ENCODE measurements around the gene CLCF1.
A peak's percentile ranks its signal among the peaks of the same experiment; 100 is the strongest.
"Not testable (repeated sequence)": the region's sequence is repeated elsewhere in the genome, so short reads cannot be mapped to it uniquely, and the experiment has no call there.

The CLCF1 gene

DNA sequence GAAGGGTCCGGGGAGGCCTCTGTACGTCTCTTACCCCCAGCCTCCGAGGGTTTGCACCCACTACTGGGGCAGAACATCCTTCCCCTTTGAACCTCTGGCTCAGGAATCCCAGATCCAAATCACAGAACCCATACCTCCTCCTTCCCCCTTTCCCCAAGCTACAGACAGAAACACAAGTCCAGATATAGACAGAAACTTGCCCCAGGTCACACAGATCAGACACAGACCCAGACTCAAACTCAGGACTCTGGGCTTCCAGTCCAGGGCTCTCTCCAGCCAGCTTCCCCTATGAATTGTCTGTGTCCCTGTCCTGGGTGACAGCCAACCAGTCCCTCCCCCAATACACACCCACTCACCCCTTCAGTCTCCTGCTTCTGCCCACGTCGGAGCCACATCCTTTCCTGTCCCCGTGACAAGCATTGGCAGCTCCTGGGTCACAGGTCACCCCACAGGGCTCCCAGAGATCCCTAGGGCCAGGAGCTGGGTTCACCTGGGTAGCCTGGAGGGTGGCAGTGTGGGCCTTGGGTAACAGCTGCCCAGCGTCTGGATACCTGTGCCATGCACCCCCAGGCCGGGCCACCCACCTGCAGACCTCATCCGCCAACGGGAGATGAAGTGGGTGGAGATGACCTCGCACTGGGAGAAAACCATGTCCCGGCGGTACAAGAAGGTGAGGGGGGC, 31.3 kb upstream of the CLCF1 start:
- H3K4me3 ChIP-seq (ENCODE audit: control insufficient read depth, low read depth, low read length) = no peak overlapping the region
- DNase-seq (ENCODE audit: low read depth) = no peak
- TF ChIP-seq, protein P1, sequence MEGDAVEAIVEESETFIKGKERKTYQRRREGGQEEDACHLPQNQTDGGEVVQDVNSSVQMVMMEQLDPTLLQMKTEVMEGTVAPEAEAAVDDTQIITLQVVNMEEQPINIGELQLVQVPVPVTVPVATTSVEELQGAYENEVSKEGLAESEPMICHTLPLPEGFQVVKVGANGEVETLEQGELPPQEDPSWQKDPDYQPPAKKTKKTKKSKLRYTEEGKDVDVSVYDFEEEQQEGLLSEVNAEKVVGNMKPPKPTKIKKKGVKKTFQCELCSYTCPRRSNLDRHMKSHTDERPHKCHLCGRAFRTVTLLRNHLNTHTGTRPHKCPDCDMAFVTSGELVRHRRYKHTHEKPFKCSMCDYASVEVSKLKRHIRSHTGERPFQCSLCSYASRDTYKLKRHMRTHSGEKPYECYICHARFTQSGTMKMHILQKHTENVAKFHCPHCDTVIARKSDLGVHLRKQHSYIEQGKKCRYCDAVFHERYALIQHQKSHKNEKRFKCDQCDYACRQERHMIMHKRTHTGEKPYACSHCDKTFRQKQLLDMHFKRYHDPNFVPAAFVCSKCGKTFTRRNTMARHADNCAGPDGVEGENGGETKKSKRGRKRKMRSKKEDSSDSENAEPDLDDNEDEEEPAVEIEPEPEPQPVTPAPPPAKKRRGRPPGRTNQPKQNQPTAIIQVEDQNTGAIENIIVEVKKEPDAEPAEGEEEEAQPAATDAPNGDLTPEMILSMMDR (conservative IDR thresholded peaks at IDR 0.05; ENCODE audit: control insufficient read depth, insufficient read depth, low read depth, low read length) = no peak

DNA sequence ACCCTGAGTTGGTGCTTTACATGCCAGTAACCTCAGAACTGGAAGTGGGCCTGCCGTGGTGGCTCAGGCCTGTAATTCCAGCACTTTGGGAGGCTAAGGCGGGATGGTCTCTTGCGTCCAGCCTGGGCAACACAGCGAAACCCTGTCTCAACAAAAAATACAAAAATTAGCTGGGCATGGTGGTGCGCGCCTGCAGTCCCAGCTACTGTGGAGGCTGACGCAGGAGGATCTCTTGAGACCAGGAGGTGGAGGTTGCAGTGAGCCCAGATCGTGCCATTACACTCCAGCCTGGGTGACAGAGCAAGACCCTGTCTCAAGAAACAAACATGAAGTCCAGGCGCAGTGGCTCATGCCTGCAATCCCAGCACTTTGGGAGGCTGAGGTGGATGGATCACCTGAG, 29.7 kb upstream of the CLCF1 start:
- DNase-seq (ENCODE audit: low read depth); H3K4me3 ChIP-seq (ENCODE audit: control insufficient read depth, low read depth, low read length): not testable (repeated sequence)

DNA sequence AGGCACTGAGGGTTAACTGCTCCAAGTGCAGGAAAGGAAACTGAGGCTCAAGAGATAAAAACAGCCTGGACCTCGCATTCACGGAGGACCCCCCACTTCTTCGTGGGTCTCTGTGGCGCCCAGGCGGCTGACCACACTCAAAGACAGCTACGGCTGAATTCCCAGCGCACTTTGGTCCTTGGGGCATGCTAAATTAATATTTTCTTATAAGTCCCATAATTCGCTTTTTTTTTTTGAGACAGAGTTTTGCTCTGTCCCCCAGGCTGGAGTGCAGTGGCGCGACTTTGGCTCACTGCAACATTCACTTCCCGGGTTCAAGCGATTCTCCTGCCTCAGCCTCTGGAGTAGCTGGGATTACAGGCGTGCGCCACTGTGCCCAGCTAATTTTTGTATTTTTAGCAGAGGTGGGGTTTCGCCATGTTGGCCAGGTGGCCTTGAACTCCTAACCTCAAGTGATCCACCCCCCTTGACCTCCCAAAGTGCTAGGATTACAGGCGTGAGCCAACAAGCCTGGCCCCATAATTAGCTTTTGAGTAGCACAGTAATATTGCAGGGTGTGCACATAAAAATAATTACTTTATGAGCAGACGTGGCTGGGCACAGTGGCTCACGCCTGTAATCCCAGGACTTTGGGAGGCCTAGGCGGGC, 28.9 kb upstream of the CLCF1 start:
- peak overlapping the region; percentile 25 for H3K4me3 ChIP-seq (ENCODE audit: control insufficient read depth, low read depth, low read length)
- DNase-seq (ENCODE audit: low read depth) = not testable (repeated sequence)

DNA sequence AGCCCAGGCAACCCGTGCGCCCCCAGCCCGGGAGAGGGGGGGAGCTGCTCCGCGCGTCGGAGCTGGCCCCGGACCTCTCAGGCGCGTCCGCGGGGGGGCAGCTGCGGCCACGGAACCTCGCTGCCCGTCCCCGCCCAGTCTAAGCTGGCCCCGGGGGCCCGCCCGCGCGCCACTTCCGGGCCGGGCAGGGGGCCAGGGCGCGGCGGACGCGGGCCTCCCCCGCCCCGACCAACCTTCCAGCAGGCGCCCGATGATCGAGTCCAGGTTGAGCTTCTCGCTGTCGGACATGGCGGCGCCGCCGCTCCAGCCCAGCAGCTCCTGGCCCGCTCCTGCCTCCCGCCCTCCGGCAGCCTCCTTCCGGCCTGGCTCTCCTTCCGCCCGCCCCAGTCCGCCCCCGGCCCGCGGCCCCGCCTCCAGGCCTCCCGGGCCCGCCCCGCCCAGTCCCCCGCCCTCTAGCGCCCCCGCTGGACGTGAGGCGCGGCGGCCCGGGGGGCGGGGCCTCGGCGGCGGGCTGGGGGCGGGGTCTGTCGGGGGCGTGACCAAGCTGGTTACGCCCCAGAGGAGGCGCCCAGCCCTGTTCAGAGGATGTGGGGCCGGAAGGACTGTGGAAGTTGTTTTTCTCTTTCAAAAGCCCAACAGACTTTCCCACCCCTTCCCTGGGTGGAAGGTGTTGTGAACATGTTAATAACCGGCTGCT, 28.2 kb upstream of the CLCF1 start, which contains the start of gene PPP1CA:
Gene PPP1CA, minus strand, starts transcription at position 364 of the 697 bp plus-strand sequence. Its CDS starts 76 bp downstream, at position 288.
- peak within 1 kb of the TSS; percentile 81 for H3K4me3 ChIP-seq (ENCODE audit: control insufficient read depth, low read depth, low read length)
- peak; percentile 79 for DNase-seq (ENCODE audit: low read depth)
- TF ChIP-seq, protein P1 (conservative IDR thresholded peaks at IDR 0.05; ENCODE audit: control insufficient read depth, insufficient read depth, low read depth, low read length) = no peak

DNA sequence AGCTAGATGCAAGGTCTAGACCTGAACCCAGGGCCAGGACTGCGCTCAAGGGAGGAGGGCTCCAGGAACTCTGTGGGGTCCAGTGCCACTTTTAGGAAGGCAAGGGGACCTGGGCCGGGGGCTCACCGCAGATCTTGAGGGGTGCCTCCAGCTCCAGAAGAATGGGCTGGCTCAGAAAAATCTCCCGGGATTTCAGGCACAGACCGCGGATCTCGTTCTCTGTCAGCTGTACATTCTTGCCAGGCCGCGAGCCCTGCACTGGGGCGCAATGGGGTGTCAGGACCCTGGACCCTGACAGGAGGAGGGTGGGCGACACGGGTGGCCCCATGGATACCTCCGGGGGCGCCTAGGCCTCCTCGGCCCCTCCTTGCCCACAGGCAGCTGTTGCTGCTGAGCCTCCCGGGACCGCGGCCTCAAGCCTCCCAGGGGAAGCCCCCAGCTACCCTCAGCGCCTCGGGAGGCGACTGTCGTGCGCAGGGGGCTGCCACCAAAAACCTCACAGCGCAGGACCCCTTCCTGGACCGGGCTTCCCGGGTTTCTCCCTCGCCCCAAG, 27.6 kb upstream of the CLCF1 start:
- peak overlapping the region; percentile 81 for H3K4me3 ChIP-seq (ENCODE audit: control insufficient read depth, low read depth, low read length)
- TF ChIP-seq, protein P1 (conservative IDR thresholded peaks at IDR 0.05; ENCODE audit: control insufficient read depth, insufficient read depth, low read depth, low read length) = no peak
- no peak for DNase-seq (ENCODE audit: low read depth)

DNA sequence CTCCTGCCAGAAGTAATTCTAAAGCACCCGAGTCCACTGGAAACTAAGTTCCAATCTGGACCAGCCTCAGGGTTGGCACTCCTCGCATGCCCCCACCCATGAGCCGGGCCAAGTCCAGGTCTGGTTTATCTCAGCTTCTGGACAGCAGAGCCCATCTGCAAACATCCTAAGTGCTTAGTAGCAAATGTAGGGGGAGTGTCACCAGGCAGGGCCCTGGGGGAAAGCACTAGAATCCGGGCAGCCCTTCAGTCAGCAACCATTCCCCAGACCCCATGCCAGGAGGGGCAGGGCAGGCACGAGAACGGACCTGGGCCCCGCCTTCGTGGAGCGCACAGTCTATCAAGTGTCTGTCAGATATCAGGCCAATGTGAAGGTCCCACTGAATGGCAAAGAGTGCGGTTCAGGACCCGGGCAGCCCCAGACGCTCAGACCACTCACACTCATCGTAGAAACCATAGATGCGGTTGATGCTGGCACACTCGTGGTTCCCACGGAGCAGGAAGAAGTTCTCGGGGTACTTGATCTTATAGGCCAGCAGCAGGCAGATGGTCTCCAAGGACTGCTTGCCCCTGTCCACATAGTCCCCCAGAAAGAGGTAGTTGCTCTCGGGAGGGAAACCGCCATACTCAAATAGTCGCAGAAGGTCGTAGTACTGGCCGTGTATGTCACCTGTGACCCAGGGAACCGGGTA, 27.0 kb upstream of the CLCF1 start:
- DNase-seq (ENCODE audit: low read depth) = peak; percentile 18
- H3K4me3 ChIP-seq (ENCODE audit: control insufficient read depth, low read depth, low read length) = peak overlapping the region; percentile 81
- TF ChIP-seq, protein P1 (conservative IDR thresholded peaks at IDR 0.05; ENCODE audit: control insufficient read depth, insufficient read depth, low read depth, low read length) = no peak

DNA sequence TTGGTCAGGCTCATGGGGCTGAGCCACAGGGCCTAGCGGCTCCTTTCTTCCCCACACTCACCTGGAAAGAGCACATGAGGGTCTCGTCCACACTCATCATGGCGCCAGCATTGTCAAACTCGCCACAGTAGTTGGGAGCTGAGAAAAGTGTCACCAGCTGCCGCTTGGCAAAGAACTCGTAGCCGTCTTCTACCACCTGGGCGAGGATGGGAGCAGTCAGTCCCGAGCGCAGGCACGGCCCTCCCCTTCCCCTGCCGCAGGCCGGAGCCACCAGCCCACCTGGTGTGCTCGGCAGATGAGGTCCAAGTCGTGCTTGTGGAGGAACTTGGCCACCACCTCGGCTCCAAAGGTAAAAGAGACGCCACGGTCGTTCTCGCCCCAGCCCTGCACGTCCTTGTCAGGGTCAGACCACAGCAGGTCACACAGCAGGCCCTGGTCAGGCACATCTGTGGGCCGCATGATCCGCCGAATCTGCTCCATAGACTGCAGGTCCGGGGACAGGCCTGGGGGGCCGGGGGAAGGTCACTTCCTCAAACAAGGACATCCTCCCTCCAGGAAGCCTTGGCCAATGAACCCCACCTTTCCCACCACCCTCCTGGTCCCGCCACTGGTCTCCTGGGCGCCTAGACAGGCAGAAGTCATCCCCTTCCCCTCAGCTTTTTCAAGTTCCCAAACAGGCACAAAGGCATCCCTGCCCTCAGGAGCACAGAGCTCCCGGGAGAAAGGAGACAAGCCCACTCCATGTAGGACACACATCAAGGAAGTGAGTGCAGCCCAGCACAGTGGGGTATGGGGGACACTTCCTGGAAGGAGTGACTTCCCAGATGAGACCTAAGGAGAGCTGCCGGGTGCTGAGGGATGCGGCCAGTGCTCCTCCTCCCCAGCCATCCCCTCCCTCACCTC, 25.5 kb upstream of the CLCF1 start:
- no peak overlapping the region for H3K4me3 ChIP-seq (ENCODE audit: control insufficient read depth, low read depth, low read length)
- TF ChIP-seq, protein P1 (conservative IDR thresholded peaks at IDR 0.05; ENCODE audit: control insufficient read depth, insufficient read depth, low read depth, low read length) = no peak
- no peak for DNase-seq (ENCODE audit: low read depth)

Data from fibroblast of mammary gland (primary cell).